ENCODE measurements around the gene RFLNA. TPM values are rescaled to one million over a fixed set of nuclear protein-coding genes. Genes with fewer than 3 reads are reported as not detected.

Gene RFLNA
- total RNA-seq, 1 experiment from 2014 or later: 63.9 TPM

GRCh38 chr12:124303579-124304313 is 8.9 kb downstream of the RFLNA start:
- DNase-seq (ENCODE audit: low read depth): no peak

- no peak for DNase-seq (ENCODE audit: low read depth)
Observed at GRCh38 chr12:124304314-124304790, 9.5 kb downstream of the RFLNA start.

GRCh38 chr12:124305136-124305535 is 10.2 kb downstream of the RFLNA start:
- no peak for DNase-seq (ENCODE audit: low read depth)

GRCh38 chr12:124305776-124306685 is 11.1 kb downstream of the RFLNA start:
- no peak for DNase-seq (ENCODE audit: low read depth)

DNA sequence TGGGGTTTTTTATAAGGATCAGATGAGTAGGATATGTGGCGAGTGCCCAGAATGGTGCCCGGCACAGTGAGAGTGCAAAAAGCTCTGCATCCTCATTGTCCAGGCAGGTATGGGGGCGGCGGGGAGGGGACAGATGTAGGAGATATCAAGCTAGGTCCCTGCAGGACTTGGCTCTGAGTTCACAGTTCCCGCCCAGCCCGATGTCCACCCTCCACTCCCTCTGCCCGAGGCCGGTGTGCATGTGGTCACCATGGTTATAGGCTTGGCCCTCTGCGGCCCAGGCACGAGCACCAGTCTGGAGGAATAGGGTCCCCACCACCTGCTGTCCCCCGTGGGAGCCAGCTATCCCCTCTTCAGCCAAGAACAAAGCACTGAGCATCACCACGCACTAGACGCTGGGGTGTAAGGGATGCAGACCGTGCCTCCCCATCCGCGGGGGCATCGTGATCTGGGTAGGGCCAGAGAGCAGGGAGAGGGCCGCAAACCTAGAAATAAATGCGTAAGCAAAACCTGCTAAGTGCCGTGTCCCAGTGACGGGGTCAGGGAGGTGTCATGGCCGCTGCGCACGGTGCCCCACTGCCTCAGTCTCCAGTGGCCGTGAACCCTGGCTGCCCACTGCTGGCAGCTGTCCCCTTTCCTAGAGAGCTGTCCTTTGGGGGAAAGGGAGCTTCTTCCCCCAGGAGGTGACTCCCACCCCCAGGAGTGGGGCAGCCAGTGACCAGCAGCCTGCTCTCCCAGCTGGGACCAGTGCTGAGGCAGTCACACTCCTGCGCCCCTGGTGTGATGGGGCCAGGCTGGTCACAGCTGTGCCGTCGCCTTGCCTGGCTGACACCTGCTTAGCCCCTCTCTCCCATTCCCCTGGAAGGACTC is 12.0 kb downstream of the RFLNA start:
- DNase-seq (ENCODE audit: low read depth): no peak

DNA sequence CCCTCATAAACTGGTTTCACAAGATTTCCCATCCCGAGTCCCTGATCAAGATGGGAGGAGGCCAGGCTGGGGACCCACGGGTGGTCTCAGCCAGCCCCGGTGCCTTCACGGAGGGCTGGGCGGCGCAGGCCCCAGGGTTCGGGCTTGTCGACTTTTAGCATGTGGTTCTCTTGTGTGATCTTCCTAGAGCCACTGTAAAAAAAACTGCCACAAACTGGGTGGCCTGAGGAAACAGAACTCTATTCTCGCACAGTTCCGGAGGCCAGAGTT is 12.6 kb downstream of the RFLNA start:
- no peak for DNase-seq (ENCODE audit: low read depth)

- DNase-seq (ENCODE audit: low read depth): no peak
Observed at GRCh38 chr12:124308741-124309140, 13.8 kb downstream of the RFLNA start.

DNA sequence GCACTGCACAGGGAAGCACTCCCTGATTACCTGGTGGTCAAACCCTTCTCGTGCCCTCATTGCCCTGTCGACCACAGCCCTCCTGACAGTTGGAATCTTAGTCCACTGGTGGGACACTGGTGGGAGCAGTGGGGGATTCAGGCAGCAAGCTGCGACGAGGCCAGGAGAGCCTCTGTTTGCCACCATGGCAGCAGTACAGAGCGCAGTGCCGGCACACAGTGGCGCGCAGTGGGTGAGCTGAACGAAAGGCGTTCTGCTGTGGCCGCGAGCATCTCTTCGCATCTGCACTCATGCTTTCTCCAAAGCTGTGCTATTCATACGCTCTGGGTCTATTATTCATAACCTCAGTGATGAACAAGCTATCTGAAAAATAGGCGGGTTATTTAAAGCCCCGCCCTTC is 14.3 kb downstream of the RFLNA start:
- no peak for DNase-seq (ENCODE audit: low read depth)

GRCh38 chr12:124309744-124310143 is 14.9 kb downstream of the RFLNA start:
- no peak for DNase-seq (ENCODE audit: low read depth)

GRCh38 chr12:124310178-124310577 is 15.3 kb downstream of the RFLNA start:
- no peak for DNase-seq (ENCODE audit: low read depth)

- DNase-seq (ENCODE audit: low read depth): no peak
Observed at GRCh38 chr12:124310785-124311184, 15.9 kb downstream of the RFLNA start.

- no peak for DNase-seq (ENCODE audit: low read depth)
Observed at GRCh38 chr12:124311292-124312109, 16.6 kb downstream of the RFLNA start.

- DNase-seq (ENCODE audit: low read depth): no peak
Observed at GRCh38 chr12:124312601-124313000, 17.7 kb downstream of the RFLNA start.

DNA sequence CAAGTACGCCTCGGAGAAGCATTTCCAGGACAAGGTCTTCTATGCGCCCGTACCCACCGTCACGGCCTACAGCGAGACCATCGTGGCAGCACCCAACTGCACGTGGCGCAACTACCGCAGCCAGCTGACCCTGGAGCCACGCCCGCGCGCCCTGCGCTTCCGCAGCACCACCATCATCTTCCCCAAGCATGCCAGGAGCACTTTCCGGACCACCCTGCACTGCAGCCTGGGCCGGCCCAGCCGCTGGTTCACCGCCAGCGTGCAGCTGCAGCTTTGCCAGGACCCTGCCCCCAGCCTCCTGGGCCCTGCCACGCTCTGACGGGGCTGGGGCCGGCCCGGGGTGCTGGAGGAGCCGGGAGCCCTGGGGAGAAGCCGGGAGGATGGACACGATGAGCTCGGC is 19.3 kb downstream of the RFLNA start:
- no peak for DNase-seq (ENCODE audit: low read depth)

DNA sequence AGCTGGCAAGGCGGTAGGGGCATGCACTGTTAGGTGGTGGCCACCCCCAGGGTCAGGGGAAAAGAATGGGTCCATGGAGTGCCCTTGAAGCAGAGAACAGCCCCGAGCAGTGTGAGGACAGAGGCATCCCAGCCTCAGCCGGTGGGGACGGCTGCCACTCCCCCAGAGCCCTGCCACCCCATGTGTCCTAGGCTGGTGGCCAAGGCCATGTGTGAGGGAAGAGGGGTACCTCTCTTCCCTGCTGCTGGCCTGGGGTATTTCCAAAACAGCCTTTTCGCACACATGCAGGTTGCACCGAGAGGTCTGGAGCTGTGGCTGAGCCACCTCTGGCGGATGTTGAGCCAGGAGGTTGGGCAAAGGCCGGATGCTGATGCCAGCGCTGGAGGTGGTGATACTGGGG is 19.9 kb downstream of the RFLNA start:
- DNase-seq (ENCODE audit: low read depth): no peak

DNA sequence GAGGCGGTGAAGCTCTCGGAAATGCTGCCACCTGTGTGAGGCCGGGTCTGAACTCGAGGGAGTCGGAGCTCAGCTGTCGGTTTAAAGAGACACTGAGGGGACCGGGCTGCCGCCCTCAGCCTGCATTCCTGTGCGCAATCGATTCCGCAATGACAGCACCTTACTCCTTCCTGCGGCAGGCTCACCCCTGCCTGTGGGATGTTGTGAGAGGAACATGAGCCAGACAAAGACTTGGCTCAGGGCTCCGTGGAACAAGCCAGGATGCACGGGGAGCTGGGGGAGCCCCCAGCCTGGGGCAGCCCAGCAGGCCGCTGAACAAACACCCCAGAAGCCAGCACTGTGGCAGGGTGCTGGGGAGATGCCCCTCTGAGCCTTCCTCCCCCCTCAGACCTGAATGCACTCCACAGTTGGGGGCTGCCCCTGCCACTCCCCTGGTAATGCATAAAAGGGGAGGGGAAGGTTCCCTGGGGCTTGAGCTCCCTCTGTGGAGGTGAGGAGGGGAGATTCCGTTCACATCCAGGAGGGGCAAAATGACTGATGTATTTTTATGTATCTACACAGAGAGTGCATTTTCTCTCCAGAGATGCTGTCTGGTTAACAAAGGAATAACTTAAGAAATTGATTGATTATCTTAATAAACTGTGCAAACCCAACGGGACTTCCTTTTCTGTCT is 20.6 kb downstream of the RFLNA start:
- no peak for DNase-seq (ENCODE audit: low read depth)

DNA sequence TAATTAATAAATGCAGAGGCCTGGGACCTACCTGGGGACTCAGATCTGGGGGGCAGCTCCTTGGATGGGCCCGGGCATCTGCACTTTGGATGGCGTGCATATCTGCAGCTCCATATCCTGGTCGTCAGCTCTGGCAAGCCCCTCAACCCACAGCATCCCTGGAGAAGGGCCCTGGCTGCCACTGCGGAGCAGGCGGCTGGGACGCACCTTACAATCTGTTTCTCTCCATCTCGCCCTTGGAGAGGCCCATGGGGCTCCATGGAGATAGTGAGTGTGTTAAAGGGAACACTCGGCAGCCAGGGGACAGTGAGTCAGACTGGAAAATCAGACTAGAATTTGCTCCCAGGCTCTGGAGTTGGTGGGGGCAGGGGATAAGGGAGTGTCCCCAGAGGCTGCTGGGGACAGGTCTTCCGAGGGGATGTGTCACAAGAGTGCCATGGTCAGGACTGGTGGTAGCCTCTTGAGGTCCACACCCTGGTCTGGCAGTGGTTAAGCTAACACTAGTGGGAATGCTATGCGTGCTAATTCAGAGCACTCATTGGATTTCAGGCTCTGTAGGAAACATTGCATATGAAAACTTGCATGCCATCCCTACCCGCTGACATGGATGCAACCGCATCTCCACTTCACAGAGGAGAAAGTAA is 21.5 kb downstream of the RFLNA start:
- no peak for DNase-seq (ENCODE audit: low read depth)

- no peak for DNase-seq (ENCODE audit: low read depth)
Observed at GRCh38 chr12:124317400-124317799, 22.5 kb downstream of the RFLNA start.

GRCh38 chr12:124318278-124319020 is 23.6 kb downstream of the RFLNA start:
- DNase-seq (ENCODE audit: low read depth): no peak
